Ramos (cell line): Measurements from ENCODE around the gene DSPP.

Experiments used
- in situ Hi-C: fragments of 300-500 bp; cut with MboI; formaldehyde crosslinking; loops from one replicate; pipeline ENCODE4 v1.14.3; 2022; ENCODE audit warnings: low sequenced_read_pairs; ENCODE audit not compliant: unreplicated experiment

DSPP gene

DNA sequence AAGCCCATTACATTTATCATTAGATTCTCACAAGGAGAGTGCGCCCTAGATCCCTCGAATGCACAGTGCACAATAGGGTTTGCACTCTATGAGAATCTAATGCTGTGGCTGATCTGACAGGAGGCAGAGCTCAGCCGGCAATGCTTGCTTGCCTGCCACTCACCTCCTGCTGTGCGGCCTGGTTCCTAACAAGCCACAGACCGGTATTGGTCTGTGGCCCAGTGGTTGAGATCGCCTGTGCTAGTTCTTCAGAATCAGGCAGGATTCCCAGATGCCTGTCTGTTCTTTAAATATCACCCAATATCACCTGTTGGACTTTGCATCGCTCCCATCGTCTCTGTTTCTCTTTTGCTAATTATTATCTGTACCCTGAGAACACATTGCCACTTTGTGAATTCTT lies 14.0 kb downstream of the DSPP start:
- in situ Hi-C loops: no loop called here

DNA sequence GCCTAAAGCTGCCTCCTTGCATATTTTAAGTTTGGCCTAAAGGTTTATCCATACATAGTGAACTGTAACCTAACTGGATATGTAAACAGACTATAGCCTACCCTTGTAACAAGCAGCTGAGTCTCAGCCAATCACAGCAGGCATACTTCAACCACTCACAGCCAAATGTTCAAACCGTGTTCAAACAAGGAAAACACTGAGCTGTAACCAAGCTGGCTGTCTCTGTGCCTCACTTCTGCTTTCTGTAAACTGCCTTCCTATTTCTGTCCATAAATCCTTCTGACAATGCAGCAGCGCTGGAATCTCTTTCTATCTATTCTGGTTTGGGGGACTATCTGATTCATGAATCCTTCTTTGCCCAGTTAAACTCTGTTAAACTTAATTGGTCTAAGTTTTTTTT lies 16.4 kb downstream of the DSPP start:
- in situ Hi-C loops: no loop called here

DNA sequence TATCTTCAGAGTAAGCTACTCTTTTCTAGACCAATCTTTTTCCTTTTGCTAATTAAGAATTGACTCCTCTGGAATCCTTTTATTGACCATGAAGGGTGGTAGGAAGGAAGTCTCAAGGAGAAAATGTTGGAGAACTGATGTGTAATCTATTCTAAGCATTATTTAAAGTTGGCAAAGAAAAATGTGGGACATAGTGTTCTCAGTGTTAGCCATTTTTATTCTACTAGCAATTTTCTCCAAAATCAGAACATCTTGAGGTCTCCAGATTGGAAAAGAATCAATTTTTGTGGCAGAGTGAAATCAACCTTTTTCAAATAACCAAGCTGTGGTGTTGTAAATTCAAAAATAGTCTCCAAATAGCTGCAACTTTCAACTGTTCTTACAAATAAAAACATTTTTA lies 23.3 kb downstream of the DSPP start:
- in situ Hi-C loops: no loop called here

DNA sequence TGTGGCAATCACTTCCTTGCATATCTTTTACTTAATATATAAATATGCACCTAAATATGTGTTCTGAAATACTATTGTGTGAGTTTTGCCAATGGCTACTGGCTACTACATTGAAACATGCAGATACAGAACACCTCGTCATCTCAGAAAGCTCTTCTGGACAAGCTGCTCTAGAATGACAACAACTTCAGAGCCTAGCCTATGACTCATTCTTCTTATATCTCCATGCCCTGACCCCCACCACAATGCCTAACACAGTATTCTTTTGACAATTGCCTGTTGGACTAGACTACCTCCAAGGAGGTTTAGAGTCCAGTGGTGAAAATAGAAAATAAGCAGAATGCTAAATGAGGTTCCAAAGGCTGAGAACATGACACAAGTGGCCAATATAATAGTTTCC lies 24.1 kb downstream of the DSPP start:
- in situ Hi-C loops: no loop called here

DNA sequence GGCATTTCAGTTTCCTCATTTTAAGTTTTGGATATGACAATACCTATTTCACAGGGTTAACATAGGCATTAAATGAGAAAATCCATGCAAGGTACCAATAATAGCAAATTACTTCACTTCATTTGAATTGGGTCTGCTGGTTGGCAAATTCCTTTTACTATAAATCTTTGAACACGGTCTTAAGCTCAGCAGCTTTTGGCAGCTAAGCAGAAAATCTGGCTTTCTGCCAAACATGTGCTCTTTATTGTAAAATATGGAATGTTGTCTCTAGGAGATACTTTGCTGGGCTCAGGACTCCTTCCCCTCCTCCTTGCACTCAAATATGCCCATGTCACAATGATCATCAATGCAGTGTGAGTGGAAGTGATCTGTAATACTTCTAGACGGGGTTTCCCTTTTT lies 24.9 kb downstream of the DSPP start:
- in situ Hi-C loops: no loop called here

DNA sequence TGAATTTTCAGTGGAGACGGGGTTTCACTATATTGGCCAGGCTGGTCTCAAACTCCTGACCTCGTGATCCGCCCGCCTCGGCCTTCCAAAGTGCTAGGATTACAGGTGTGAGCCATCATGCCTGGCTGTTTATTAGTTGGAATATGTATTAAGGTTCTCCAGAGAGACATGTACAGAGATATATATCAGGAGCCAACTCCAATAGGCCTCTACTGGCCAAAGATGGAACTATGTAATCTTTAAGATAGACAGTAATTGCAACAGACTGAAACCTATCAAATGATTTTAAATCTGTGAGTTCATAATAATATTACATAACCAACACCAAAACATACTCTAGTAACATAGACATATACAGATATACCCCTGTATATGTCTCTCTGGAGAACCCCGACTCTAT lies 36.0 kb downstream of the DSPP start:
- in situ Hi-C loops: no loop called here

DNA sequence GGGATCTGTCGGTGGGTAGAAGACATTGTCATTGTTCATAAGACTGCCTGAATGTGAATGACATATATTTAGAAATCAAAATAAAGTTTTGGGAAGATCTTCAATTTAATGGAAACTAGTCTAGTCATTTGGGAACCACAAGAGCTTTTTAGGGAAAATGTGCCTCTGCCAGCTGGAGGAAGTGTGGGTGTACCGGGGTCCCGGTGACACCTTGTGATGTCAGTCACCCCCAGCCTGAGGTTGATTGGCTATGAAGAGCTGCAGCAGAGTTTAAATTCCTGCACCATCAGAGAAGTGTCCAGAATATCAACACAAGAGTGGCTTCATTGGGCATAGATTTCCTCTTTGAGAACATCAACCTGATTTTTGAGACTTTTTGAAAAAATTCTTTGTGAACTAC lies 41.7 kb downstream of the DSPP start, which contains the start of gene DMP1:
TSS of gene DMP1 (plus strand) at position 301 of the 400 bp plus-strand sequence. CDS start 6,213 bp downstream, outside the sequence.
- in situ Hi-C loops: no loop called here

DNA sequence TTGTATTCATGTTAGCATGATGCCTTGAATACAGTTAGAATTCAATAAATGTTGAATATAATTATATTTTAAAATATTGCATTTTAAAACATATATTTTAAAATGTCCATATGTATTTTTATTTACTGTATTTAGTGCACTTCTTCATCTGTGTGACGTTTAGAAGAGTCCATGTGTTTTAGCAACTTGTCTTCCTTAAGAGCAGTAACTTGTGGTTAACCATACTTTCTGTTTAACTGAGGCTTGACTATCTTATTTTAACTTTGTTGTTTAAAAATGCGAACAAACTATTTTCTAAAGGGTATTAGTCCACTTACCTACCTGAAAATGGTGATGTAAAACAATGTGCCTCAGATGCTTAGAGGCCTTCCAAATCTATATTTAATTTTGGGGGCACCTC lies 42.6 kb downstream of the DSPP start:
- in situ Hi-C loops: no loop called here

DNA sequence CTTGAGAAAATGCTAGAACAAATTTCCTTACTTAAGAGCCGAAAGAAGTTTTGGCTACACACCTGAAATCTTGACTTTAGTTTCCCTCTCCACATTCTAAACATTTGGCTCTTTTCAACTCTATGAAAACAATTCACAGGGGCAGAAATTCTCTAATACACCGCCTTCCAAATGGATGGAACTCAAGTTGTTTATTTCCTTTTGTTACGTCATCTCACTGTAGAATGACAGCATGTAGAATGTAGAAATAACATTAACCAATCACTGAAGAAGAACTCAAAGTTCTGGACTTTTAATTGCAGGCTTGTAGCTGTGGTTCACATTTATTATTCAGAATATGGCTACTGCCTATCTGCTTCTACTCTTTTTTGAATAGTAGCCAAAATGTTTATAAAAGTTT lies 43.6 kb downstream of the DSPP start:
- in situ Hi-C loops: no loop called here

DNA sequence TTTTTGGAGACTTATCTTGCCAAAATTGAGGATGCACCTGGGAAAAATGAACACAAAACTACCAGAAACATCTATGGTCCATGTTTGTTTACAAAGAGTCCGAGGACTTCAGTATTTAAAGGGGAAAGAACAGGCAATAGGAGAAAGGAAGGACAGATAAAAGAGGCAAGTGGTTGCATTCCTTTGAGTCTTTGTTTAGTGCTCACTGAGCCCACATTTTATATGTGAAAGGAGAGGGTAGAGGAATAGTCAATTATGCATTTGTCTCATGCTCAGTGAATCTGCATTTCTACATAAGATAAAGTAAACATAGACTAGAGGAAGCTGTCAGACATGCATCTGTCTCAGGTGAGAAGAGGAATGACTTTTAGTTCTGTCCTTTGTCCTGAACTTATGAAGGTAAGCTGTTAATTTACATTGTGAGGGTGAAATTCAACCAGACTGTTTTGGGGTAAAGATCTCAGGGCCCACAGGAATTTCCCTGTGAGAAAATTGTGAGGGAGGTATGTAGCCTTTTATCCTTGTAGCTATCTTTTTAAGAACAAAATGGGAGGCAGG lies 46.2 kb downstream of the DSPP start:
- in situ Hi-C loops: no loop called here

DNA sequence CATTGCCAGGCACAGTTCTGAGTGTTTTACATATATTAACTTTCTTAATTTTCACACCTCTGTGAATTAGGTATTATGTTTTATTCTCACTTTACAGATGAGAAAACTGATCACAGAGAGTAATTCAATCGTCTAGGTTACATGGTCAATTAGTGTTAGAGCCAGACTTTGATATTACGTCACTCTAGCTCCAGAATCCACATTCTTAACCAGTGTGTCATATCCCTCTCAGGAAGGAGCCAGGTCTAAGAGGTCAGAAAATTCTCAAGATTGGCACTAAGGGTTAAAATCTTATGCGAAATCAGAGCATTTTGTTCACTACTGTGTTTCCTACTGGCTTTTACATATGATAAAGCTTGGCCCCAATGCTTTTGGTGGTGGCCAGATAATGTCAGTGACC lies 49.2 kb downstream of the DSPP start:
- in situ Hi-C loops: no loop called here

DNA sequence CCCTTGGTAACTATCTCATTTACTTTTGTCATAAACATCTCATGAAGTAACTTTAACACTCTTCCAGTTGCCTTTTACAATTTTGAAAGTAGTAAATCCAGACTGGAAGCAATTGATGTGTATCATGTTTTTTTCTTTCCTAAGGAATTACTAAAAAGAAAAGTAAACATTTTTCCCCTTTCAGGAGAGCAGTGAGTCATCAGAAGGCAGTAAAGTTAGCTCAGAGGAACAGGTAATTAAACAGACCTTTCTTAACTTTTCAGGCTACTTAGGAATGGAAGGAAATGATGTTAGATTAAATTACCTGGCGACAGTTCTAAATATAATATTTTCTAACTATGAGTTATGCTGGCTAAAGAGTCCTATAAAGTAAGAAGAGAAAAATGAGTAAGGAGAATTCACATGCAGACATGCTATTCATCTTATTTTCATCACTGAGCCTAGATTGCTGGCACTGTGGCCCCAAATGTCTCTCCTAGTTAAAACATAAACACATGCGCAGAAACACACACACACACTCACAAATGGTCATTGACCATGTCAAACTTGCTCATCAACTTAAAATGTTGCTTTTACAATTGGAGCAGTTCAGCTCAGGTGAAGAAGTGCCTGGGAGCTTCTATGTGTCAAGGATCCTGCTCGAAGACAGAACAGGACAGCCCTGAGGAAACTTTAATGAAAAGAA lies 51.1 kb downstream of the DSPP start:
- in situ Hi-C loops: no loop called here

DNA sequence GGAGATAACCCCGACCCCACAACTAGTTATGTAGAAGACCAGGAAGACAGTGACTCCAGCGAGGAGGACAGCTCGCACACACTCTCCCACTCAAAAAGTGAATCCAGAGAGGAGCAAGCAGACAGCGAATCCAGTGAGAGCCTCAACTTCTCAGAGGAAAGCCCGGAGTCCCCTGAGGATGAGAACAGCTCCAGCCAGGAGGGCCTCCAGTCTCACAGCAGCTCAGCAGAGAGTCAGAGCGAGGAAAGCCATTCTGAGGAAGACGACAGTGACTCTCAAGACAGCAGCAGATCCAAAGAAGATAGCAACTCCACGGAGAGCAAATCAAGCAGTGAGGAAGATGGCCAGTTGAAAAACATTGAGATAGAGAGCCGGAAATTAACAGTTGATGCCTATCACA lies 54.5 kb downstream of the DSPP start:
- in situ Hi-C loops: no loop called here
